Measurements from ENCODE around the gene TPCN2.

The TPCN2 gene

DNA sequence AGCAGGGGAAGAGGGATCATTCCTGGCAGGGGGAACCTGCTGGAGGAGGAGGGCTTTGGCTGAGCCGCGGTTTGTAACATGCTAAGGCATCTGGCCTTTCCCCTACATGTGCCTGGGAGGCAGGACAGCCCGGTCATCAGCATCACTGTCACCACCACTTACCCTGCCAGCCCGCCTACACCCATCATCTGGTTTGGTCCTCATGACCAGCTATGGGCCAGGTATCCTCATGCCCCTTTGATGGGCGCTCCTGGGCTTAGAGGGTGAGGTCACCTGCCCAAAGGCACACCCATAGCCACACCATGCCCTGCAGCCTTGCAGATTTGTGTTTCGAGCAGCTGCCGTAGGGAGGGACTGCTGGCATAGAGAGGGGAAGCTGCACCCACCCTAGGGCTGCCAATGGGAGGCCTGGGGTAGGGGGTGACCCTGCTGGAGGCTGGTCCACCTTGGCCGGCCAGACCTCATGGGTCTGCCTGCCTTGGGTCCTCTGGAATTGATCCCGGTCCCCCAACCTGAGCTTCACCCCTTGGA is 38.3 kb upstream of the TPCN2 start:
- no peak for DNase-seq (ENCODE audit: low read depth in 2 of 2)

DNA sequence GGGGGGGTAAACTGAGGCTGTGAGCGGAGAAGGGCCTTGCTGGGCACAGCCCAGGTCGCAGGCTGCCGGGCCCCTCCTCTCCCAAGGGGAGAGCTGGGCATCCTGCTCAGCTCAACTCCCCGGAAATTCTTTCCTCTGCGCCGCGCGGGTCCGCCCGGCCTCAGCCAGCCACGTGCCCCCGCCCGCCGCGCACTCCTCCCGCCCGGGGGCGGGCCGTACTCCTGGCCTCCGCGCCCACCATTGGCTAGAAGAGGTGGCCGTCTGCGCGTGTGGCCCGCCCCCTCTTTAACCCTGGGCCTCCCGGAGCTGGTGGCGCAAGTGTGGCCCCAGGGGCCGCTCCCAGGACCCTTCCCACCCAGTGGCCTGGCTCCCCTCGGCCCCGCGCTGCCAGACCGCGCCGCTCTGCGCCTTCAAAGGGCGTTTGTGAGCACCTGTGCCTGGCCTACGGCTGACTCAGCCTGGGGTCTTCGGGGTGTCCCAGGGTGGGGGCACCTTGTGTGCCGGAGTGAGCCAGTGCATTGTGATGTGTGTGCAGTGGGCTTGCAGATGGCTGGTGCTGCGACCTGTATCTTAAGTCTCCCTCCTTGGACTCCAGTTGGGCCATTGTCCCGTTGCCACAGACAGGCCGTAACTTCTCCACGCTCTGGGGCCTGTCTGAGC is 37.6 kb upstream of the TPCN2 start:
- DNase-seq (ENCODE audit: low read depth in 2 of 2) = peak; percentile 51 to 62

DNA sequence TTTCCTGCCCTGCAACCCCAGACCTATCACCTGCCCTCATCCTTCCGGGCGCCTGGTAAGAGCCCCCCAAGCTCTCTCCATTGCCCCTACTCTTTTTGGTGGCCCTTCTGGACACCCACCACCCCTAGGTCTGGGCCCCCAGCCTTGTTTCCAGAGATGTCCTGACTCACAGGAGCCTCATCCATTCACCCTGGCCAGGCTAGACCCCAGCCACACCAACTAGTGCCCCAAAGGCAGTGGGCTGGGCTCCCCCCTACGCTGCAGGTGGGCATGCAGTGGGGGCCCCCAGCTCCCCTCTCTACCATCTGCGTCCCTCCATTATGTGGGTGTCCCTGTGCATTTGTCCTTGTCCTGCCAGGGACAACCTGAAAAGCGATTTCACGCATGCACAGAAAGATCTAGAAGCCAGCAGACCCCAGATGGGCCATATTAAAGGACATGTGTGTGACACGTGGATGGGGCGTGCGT is 37.1 kb upstream of the TPCN2 start:
- DNase-seq (ENCODE audit: low read depth in 2 of 2) = no peak

DNA sequence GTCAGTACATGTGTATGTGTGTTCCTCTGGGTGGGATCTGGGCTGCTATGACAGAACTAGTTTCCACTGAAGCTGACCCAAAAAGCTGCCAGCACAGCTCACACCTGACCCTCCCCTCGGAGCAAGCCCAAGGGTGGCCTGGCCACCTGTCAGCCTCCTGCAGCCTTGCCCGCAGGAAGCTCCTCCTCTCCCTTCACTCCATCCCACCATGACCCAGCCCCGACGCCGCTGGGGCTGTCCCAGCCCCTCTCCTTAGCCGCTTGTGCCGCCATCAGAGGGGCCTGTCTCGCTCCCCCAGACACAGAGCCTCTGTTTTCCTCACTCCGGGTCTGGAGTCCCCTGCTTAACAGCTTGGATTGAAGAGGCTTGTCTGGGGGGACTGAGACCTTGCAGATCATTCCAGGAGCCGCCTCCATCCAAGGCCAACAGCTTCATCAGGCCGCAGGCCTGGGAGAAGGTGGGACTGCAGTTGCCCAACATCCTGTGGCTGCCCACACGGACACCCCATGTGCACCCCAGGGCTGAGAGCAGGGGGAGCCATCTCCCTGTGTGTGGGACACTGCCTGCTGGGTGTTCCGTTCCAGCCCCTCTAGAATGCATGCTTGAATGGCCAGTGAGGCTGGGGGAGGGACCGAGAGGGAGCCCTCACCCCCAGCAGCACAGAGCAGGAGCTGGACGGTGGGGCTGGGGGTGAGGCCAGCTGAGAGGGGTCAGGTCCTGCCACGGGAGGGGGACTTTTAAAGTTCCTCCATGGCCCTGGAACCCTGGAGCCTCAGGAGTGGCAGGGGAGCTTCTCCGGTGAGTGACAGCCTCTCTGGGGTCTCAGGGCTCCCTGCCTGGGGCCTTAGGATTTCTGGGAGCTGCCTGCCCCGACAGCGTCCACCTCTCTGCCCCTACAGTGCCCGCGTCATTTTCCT is 36.4 kb upstream of the TPCN2 start:
- no peak for DNase-seq (ENCODE audit: low read depth in 2 of 2)

DNA sequence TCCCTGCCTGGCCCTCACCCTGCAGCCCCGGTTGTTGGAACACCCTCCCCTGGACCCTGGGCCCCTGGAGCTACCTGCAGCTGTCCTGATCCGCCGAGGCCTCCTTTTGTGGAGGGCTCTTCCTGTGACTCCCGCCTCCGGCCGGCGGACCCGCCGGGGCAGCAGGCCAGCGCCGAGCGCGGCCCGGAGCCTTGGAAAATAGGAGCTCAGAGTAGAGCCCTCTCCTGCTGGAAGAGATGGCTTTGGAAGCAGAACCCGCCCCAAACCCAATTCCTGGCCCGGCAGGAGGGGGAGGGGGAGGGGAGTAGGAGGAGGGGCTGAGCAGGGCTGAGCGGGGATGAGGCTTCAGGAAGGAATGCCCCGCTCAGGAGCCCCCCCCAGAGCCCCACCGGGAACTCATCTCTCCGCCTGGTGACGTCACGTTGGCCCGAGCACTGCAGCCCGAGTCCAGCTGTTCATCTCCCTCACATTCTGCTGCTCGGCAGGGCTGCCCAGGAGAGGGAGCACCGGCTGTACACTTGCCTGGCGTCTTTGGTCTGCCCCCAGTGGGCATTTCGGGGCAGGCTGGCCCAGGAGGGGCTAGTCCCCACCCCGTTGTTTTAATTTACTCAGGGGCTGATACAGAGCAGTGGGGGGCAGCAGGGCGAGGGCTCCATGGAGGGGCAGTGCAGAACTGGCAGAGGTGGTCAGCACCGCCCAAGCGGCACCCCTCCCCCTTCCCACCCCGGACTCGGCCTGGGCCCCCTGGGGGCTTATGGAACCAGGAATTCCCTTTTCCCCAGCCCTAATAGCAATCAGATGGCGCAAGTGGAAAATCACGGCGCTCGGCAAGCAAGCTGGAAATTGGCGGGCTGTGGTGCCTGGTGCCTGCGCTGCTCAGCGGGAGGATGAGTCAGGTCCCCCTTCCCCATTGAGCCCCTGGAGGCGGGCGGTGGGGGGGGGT is 35.5 kb upstream of the TPCN2 start, which contains the start of gene MRGPRF:
Gene MRGPRF, minus strand, starts transcription at position 238 of the 943 bp plus-strand sequence. CDS start 3,345 bp downstream, outside the sequence.
- DNase-seq (ENCODE audit: low read depth in 2 of 2) = peak; percentile 81 to 82

DNA sequence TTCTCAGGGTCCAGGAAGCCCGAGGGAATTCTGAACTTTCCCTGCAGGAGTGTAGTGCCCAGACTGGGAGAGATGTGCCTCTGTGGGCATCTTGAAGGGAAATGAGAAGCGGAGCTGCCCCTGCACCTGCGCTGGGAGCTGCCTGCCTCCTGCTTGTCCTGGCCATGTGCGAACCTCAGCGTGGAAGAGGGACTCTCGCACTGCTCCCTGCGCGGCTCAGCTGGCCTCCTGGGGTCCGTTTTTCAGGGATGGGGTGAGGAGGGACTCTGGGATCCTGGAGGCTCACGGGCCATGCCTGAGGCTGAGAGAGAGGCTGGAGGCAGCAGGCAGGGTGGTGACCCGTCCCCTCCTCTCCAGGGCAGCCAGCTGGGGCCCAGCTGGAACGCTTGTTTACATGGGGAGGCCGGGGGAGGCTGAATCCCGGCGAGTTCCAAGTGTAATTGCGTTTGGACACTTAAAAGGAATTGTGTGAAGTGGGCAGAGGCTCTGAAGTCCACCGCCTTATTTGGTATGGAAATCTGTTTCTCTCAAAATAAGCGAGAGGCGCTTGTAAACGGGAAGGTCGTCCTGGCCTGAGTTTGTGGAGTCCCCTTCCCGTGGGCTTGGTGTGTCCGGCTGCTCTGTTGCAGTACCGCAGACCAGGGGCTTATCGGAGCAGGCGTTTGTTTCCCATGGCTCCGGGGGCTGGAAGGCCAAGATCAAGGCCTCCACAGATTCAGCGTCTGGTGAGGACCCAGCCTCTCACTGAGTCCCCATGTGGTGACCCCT is 34.5 kb upstream of the TPCN2 start:
- no peak for DNase-seq (ENCODE audit: low read depth in 2 of 2)

DNA sequence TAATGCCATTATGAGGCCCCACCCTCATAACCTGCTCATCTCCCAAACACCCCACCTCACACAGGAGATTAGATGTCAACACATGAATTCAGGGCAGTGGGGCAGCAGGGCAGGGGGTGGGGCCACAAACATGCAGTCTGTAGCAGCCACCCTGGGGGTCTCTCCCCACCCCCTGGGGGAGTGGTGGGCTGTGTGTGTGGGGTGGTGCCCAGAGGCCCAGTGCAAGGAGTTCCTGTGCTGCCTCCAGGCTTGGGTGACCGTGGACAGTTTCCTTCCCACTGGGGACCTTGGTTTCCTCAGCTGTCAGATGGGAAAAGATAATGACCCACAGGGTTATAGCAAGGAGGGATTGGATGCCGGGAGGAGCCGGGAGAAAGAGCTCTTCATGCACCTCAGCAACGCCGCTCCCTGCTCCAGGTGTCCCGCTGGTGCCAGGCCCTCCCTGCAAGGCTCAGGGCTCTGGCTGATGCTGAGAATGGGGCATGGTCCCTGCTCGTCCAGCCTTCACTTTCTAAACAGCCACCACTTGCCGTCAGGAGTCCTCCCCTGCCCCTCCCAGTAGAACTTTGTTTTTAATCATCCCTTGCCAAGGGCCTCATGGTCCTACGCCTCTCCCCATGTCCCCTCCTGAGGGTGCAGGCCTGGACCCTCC is 33.7 kb upstream of the TPCN2 start:
- DNase-seq (ENCODE audit: low read depth in 2 of 2) = no peak

DNA sequence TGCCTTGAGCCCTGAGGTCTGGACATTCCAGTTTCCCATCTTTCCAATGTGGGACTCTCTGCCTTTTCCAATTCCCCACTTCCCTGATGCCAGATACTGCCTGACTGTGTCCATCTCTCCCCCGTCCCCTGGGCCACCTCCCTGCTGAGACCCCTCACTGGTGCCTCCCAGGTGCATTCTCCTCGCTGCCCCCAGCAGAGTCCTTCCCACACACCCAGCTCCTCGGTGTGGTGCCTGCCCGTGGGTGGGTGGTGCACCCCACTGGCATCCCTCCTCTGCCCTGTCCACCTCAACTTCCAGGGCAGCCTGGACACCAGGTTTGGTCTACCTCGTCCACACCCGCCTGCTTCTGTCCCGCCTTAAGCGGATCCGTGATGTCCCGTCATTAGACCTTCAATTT is 30.8 kb upstream of the TPCN2 start:
- no peak for DNase-seq (ENCODE audit: low read depth in 2 of 2)

DNA sequence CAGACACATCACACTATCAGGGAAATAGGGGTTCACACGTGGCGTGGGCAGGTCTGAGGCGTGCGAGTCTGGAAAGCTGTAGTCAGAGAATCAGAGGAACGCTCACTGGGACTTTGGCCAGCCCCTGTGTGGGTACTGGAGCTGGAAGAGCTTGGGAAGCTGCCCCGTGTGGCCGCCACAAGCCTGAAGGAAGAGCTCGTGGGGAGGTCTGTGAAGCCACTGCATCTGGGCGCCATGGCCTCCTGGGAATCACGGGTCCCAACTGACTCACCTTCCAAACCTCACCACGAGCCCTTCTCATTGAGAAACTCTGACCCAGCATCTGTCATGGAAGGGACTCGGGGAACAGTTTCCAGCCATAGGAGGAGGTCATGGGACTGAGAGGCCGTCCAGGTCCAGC is 29.8 kb upstream of the TPCN2 start:
- DNase-seq (ENCODE audit: low read depth in 2 of 2) = no peak

DNA sequence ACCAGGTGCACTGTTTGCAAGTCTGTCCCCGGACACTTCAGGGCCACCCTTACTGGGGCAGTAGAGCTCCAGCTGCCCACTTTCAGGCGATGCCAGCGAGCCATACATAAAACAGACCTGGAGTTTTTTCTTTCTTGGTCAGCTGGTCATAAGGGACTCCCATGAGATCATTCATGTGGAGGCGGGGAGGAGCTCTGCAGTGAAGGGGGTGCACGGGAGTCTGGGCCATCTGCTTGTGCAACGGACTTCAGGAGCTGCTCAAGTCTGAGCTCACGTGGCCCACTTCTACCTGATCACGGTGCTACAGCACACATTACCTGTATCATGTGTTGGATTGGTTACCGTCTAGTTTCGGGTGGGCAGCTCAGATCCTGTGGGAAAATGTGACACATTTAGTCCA is 26.5 kb upstream of the TPCN2 start:
- no peak for DNase-seq (ENCODE audit: low read depth in 2 of 2)

DNA sequence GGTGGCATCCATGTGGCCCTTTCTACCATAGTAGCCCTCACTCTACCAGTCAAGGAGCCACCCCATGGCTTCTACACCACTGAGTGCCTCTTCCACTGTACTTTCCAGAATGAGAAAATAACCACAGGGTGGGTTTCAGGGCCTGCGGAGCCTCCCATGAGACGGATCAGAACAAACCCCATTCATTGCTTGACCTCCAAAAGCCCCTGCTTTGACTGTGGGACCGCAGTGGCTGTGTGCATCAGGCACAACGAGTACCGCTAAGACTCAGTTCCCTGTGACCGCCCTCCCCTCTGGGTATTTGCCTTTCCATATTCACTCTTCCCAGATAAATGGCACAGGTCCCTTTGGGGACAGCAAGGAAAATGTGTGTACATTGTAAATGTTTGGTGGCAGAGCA is 24.2 kb upstream of the TPCN2 start:
- DNase-seq (ENCODE audit: low read depth in 2 of 2) = no peak

DNA sequence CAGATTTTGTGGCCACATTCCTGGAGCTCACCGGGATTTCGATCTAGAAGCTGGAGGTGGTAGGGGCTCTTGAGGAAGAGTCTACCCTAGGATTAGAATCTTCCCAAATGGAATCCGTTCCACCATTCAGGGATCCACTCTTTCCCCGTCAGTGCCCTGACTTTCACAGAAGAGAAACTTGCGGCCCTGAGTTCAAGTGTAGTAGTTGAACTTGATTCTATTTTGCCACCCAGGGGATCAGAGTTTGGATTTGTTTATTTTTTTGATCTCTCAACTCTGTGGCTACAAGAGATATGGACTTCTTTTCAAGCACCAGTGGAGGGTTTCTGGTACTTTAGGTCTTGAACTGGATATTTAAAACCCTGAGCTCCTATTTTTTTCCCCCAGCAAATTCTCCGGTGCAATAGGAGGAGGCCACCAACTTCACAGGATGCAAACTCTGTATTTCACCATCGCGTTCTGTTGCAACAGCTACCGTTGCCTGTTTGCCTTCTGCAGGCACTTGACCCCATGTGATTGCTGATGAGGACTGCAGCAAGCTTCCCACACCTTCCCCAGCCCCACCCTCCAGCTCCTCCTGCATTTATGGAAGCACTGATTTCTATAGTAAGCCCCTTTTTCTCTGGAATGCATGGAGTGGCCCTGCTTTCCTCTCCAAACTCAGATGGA is 20.9 kb upstream of the TPCN2 start:
- DNase-seq (ENCODE audit: low read depth in 2 of 2) = no peak

DNA sequence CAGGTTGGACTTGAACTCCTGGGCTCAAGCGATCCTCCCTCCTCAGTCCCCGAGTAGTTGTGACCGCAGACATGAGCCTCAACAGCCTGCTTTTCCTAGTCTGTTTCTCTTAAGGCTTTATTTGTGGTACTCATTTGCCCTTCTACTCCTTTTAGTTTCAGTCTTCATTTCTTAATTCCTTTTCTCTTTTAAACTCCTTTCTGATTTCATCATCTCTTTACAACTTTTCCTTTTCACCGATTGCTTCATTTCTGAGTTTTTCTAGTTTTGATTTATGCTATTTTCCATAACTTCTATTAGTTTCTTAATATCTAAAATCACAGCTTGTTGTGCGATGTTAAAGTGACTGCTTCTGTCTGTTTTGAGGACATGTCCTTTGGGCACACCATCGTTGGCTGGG is 18.4 kb upstream of the TPCN2 start:
- DNase-seq (ENCODE audit: low read depth in 2 of 2) = no peak

DNA sequence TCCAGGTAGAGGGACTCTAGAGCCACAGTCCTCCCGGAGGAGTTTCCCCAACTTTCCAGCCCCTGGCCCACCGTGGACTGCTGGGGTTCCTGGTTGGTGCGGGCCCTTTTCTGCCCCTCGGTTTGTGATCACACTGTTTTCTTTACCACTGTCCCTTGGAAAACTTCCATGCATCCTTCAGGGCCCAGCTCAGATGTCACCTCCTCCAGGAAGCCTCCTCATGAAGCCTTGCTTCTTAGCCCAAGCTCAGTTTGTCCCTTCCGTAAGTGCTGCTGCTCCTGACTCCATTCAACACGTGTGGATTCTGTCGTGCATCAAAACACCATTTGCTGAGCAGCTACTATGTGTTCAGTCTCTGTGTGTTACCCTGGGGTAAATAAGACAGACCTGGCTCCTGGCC is 15.9 kb upstream of the TPCN2 start:
- DNase-seq (ENCODE audit: low read depth in 2 of 2) = no peak

DNA sequence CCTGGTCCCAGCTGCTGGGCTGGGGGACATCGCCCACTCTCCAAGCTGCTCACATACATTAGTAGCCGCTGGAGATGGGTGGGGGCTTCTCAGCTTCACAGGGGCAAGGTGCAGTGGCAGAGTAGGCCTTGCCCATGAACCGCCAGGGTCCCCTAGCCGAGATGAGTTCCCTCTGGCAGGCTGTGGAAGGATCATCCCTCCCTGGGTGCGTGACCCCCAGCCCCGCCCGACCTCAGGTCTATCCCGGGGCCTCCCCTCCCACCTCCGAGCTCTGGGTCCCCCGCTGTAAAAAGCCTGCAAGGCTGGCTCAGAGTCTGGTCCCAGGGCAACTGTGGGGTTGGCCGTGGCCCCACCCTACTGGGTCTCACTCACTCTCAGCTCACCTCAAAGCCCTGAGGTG is 15.3 kb upstream of the TPCN2 start:
- no peak for DNase-seq (ENCODE audit: low read depth in 2 of 2)

DNA sequence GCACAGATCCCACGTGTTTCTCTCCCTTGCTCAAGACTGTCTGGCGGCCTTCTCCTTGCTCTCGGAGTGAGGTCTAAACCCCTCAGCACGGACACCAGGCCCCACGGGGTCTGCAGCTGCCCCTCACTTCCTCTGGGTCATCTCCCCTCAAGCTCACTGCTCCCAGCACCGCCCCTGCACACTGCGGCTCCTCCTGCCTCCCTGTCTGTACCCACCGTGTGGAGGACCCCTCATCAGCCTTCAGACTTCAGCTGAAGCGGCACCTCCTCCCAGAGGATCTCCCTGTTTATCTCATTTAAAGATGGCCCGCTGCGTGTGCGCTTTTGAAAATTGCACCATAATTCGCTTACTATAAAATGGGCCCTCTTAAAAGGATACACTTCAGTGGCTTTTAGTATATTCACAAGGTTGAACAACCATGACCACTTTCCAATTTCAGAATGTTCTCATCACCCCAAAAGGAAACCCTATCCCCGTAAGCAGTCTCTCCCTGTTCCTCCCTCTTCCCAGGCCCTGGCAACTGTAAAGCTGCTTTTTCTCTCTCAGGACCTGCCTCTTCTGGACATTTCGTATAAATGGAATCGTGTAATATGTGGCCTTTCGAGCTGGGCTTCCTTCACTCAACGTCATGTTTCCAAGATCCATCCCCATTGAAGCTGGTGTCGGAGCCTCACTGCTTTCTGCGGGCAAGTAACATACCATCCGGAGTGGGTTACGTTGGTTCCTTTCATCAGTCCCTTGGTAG is 14.4 kb upstream of the TPCN2 start:
- no peak for DNase-seq (ENCODE audit: low read depth in 2 of 2)

DNA sequence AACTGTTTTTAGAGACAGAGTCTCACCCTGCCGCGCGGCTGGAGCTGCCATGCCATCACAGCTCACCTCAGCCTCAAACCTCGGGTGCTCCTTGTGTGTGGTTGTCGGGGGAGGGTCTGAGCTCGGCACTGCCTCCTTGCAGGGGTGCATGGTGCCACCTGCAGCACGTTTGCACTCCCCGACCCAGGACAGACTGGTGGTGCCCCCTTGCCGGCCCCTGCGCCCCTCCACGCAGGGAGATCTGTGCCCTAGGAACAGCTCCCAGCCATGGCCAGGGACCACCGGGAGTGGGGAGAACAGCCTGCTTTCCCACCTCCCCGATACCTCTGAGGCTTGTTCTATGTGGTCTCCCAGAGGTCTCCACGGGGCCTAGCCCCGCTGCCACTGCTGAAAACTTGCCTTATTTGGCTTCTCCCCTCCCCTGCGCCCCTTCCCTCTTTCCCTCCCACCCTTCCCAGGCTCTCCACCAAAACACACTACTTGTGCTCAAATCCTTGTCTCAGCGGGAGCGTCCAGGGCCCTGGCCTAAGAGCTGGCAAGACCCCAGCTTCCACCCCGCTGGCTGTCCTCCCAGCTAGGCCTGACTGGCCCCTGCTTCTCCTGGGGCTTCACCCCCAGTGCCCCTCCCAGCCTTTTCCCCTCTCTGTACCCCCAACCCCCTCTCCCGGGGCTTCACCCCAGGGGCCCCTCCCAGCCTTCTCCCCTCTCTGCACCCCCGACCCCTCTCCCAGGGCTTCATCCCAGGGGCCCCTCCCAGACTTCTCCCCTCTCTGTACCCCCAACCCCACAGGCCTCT is 13.4 kb upstream of the TPCN2 start:
- DNase-seq (ENCODE audit: low read depth in 2 of 2) = no peak

DNA sequence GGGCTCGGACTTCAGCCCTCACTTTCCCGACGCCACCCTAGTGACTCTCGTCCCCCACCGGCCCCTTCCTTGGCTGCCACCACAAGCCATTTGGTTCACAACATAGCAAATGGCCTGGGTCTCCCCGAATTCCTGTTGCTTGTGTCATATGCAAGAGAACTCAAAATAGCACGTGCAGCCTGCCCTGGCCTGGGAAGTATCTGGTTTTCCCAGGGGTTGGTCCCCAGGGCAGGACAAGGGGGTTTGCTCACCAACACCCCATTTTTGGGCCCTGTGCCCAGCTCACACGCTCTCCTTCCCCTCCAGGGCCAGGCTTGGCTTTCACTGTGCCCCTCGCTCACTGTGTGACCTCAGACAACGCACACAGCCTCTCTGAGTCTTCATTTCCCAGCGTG is 12.8 kb upstream of the TPCN2 start:
- no peak for DNase-seq (ENCODE audit: low read depth in 2 of 2)

Measured in fibroblast of skin of left biceps (primary cell).